Left ventricle myocardium inferior (tissue), 1 donor: ENCODE results near the gene PDE8A. TPM values are rescaled to one million over a fixed set of nuclear protein-coding genes. Genes with fewer than 3 reads are reported as not detected.

Source experiments
- DNase-seq: peaks from one replicate; pipeline ENCODE4 v3.0.0-alpha.2; 2020
- H3K27ac ChIP-seq: fragments of 200-600 bp; replicated peaks from 2 replicates; pipeline ENCODE4 v1.8.0; 2021
- H3K27me3 ChIP-seq: fragments of 200-600 bp; 2 replicates; pipeline ENCODE4 v1.8.0; 2021; ENCODE audit warnings: low read depth
- H3K36me3 ChIP-seq: fragments of 200-600 bp; 2 replicates; pipeline ENCODE4 v1.8.0; 2021
- H3K4me1 ChIP-seq: fragments of 200-600 bp; 2 replicates; pipeline ENCODE4 v1.8.0; 2021
- H3K4me3 ChIP-seq: fragments of 200-600 bp; 2 replicates; pipeline ENCODE4 v1.8.0; 2021; ENCODE audit warnings: mild to moderate bottlenecking, moderate library complexity
- H3K9me3 ChIP-seq: fragments of 200-600 bp; replicated peaks from 2 replicates; pipeline ENCODE4 v1.8.0; 2021
- intact Hi-C: fragments of 100-400 bp; cut with micrococcal nuclease; formaldehyde crosslinking; loops from one replicate; pipeline ENCODE4 v1.11.0; 2022
- total RNA-seq: library from RNA; stranded (reverse); fragmentation: NEBNext Ultra II Directional; extraction: Animal tissue kit (Norgen Biotek cat#: 25700); gene quantifications from one replicate; pipeline ENCODE4 v1.2.1, GENCODE V29; 2021
- TF ChIP-seq, protein P1 (sequence below): fragments of 200-600 bp; IDR thresholded peaks from 2 replicates; pipeline ENCODE4 v1.8.0; 2021; ENCODE audit warnings: antibody characterized with exemption, mild to moderate bottlenecking, borderline replicate concordance
- donor health status: DM: no; HTN: yes; CAD: no; lungs with severe emphysema.

Gene PDE8A
- total RNA-seq, 1 donor from 2014 or later: 17.8 TPM

DNA sequence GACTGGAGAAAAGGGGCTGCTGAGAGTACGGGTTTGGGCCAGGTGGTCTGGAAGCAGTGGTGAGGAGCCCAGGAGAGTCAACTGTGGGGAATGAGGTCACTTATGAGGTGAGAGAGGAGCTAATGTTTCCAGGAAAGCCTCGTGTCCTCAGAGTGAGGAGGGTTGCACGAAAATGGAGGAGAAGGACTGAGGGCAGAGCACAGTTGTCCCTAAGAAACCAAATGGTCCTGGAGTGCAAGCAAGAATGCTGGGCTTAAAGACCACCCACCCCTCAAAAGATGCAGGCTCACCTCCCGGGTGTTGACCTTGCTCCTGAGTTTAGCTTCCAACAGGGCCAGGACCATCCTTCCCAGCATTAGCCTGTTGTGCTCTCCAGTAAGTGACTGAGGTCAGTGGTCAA lies 133.2 kb downstream of the PDE8A start:
- DNase-seq: no peak
- H3K27me3 ChIP-seq: no peaks in the 10 kb centered on the region
- TF ChIP-seq, protein P1, sequence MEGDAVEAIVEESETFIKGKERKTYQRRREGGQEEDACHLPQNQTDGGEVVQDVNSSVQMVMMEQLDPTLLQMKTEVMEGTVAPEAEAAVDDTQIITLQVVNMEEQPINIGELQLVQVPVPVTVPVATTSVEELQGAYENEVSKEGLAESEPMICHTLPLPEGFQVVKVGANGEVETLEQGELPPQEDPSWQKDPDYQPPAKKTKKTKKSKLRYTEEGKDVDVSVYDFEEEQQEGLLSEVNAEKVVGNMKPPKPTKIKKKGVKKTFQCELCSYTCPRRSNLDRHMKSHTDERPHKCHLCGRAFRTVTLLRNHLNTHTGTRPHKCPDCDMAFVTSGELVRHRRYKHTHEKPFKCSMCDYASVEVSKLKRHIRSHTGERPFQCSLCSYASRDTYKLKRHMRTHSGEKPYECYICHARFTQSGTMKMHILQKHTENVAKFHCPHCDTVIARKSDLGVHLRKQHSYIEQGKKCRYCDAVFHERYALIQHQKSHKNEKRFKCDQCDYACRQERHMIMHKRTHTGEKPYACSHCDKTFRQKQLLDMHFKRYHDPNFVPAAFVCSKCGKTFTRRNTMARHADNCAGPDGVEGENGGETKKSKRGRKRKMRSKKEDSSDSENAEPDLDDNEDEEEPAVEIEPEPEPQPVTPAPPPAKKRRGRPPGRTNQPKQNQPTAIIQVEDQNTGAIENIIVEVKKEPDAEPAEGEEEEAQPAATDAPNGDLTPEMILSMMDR: no peak
- peaks cover 19% of the 10 kb centered on the region for H3K4me1 ChIP-seq
- H3K27ac ChIP-seq: no peak overlapping the region
- H3K9me3 ChIP-seq: no peaks in the 10 kb centered on the region
- H3K4me3 ChIP-seq: no peak overlapping the region
- intact Hi-C loops: no loop called here
- peaks cover 54% of the 10 kb centered on the region for H3K36me3 ChIP-seq

DNA sequence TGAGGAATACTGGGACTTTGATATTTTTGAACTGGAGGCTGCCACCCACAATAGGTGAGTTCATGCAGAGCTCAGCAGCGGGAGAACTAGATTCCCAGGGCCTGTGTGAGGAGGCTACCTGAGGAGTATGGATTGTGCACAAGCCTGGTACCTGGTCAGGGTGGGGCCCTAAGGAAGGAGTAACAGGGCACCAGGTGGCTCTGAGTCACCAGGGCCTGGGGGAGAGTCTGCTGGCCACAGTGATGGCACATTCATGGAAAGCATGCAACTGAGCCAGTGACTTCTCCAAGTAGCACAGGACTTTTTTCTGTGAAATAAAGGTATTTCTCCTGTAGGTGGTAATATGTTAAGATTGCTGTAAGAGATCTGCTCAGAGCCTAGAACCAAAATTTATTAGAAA lies 134.4 kb downstream of the PDE8A start:
- intact Hi-C loops: no loop called here
- Histone ChIP-seq H3K4me3 (no peak overlapping the region), H3K4me1 (peaks cover 19% of the 10 kb centered on the region), H3K9me3 (no peaks in the 10 kb centered on the region), H3K27me3 (no peaks in the 10 kb centered on the region), H3K27ac (no peak overlapping the region), H3K36me3 (peaks cover 60% of the 10 kb centered on the region)
- TF ChIP-seq, protein P1: no peak
- DNase-seq: no peak

DNA sequence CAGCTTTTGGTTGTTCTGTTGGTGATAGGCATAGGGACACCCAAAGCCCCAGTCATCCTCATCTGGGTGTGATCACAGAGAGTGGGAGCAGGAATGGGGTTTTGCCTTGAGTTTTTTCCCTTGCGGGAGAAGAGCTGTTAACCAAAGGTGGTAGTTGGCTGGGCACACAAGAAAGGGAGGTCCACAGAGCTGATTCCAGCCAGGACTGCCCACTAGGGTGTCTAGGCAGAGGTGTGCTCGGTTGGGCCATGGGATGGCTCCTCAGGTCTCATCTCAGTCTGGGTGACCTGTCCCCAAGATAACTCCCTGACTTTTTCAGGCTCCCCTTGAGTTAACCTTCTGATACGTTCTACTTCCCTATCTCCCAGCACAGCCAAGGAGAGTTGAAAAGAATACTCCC lies 134.8 kb downstream of the PDE8A start:
- Histone ChIP-seq H3K4me3 (no peak overlapping the region), H3K36me3 (peaks cover 65% of the 10 kb centered on the region), H3K27me3 (no peaks in the 10 kb centered on the region), H3K4me1 (peaks cover 19% of the 10 kb centered on the region), H3K27ac (no peak overlapping the region), H3K9me3 (no peaks in the 10 kb centered on the region)
- DNase-seq: no peak
- TF ChIP-seq, protein P1: no peak
- intact Hi-C loops: no loop called here

DNA sequence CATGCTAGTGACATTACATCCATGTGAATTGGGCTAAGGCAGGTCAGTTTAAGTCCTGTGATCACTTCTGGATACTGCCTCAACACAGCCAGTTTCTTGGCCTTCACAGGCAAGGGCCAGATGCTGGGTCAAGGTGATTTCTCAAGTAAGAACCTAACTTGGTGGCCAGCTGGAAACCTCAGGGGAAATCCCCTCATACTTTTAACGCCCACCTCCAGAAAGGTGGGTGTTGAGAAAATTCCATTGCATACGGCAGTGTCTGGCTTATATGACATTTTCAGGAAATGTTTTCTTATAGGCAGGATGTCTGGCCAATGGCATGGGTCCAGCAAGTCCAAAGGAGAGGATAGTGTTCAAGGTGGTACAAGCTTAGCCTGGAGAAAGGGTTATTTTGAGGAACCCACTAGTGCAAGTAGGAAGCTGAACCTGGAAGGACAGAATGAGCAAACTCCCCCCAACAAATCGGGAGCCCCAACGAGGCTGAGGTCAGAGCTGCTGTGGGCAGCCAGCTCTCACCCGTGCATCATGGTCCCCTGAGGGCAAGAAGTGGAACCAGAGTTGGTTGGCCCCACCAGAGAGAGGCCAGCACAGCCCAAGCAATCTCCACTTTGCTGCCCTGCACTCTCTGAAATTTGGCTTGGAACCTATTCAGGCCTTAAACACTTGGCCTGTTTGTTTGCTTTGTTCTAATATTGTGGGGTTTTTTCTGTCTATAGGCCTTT lies 135.4 kb downstream of the PDE8A start:
- intact Hi-C loops: no loop called here
- H3K27me3 ChIP-seq: no peaks in the 10 kb centered on the region
- H3K9me3 ChIP-seq: no peaks in the 10 kb centered on the region
- no peak overlapping the region for H3K27ac ChIP-seq
- DNase-seq: no peak
- peaks cover 71% of the 10 kb centered on the region for H3K36me3 ChIP-seq
- TF ChIP-seq, protein P1: no peak
- no peak overlapping the region for H3K4me3 ChIP-seq
- peaks cover 19% of the 10 kb centered on the region for H3K4me1 ChIP-seq

DNA sequence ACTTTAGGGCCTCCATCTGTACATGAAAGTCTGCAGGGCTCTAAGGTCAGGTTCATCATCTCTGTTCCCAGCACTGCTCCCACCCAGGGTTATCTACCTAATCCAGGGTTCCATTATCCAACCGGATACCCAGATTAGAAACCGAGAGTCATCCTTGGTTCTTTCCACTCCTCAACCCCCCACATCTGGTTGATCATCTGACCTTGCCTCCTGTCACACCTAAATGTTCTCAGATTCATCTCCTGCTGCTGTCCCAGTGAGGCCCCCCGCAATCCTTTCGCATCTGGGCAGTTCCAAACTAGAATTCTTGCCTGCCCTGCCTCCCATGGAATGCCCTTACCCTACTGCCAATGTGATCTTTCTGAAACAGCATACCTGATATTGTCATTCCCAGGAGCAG lies 136.5 kb downstream of the PDE8A start:
- Histone ChIP-seq H3K36me3 (peaks cover 78% of the 10 kb centered on the region), H3K4me1 (peaks cover 19% of the 10 kb centered on the region)

More for the DNA sequence above, 136.5 kb downstream of the PDE8A start:
- no peak for DNase-seq
- no peaks in the 10 kb centered on the region for H3K9me3 ChIP-seq
- peak overlapping the region; percentile 51 for H3K27ac ChIP-seq
- TF ChIP-seq, protein P1: no peak
- intact Hi-C loops: no loop called here
- H3K4me3 ChIP-seq: no peak overlapping the region
- no peaks in the 10 kb centered on the region for H3K27me3 ChIP-seq
